T-helper 2 cell treated with Interferon-gamma antibody and Interleukin-4, amounts not matched to agents 5 μg/mL and 100 μg/mL, for 36 hours (primary cell): ENCODE data around the gene PRELID2.

Experiments used
- DNase-seq: peaks from one replicate; pipeline ENCODE4 v3.0.0; 2021; ENCODE audit warnings: low spot score
- H3K27ac Mint-ChIP-seq: one replicate; pipeline ENCODE4 v1.8.0; 2021; ENCODE audit warnings: mild to moderate bottlenecking, mixed read lengths
- H3K27me3 Mint-ChIP-seq: one replicate; pipeline ENCODE4 v1.8.0; 2021; ENCODE audit warnings: low read depth, mixed read lengths
- H3K36me3 Mint-ChIP-seq: one replicate; pipeline ENCODE4 v1.8.0; 2021; ENCODE audit warnings: low read depth, mixed read lengths
- H3K4me1 Mint-ChIP-seq: one replicate; pipeline ENCODE4 v1.8.0; 2021; ENCODE audit warnings: low read depth, mixed read lengths
- H3K4me3 Mint-ChIP-seq: one replicate; pipeline ENCODE4 v1.8.0; 2022; ENCODE audit warnings: mild to moderate bottlenecking, moderate library complexity, mixed read lengths
- H3K9me3 Mint-ChIP-seq: one replicate; pipeline ENCODE4 v1.8.0; 2021; ENCODE audit warnings: mixed read lengths

Gene PRELID2

GRCh38 chr5:145723516-145723915 lies 111.6 kb downstream of the PRELID2 start:
- H3K9me3 Mint-ChIP-seq, result peaks cover 26% of the 10 kb centered on the region
- H3K27ac Mint-ChIP-seq, result no peak overlapping the region
- no peaks in the 10 kb centered on the region for H3K27me3 Mint-ChIP-seq
- no peak for DNase-seq
- H3K4me3 Mint-ChIP-seq, result no peak overlapping the region
- no peaks in the 10 kb centered on the region for H3K36me3 Mint-ChIP-seq
- no peaks in the 10 kb centered on the region for H3K4me1 Mint-ChIP-seq

- Mint-ChIP-seq H3K27ac (no peak overlapping the region), H3K36me3 (no peaks in the 10 kb centered on the region), H3K9me3 (no peaks in the 10 kb centered on the region), H3K4me1 (no peaks in the 10 kb centered on the region), H3K4me3 (no peak overlapping the region), H3K27me3 (no peaks in the 10 kb centered on the region)
- DNase-seq, result no peak
Observed at GRCh38 chr5:145718956-145719355, 116.2 kb downstream of the PRELID2 start.

- Mint-ChIP-seq H3K4me3 (no peak overlapping the region), H3K36me3 (no peaks in the 10 kb centered on the region)
Observed at GRCh38 chr5:145715412-145715811, 119.7 kb downstream of the PRELID2 start.

GRCh38 chr5:145712245-145712644 lies 122.9 kb downstream of the PRELID2 start:
- H3K4me3 Mint-ChIP-seq, result no peak overlapping the region
- no peaks in the 10 kb centered on the region for H3K36me3 Mint-ChIP-seq
- no peak overlapping the region for H3K27ac Mint-ChIP-seq
- no peaks in the 10 kb centered on the region for H3K9me3 Mint-ChIP-seq
- H3K27me3 Mint-ChIP-seq, result no peaks in the 10 kb centered on the region
- H3K4me1 Mint-ChIP-seq, result no peaks in the 10 kb centered on the region
- no peak for DNase-seq

More at GRCh38 chr5:145715412-145715811, 119.7 kb downstream of the PRELID2 start:
- H3K27me3 Mint-ChIP-seq, result no peaks in the 10 kb centered on the region
- no peaks in the 10 kb centered on the region for H3K4me1 Mint-ChIP-seq
- no peak for DNase-seq
- no peaks in the 10 kb centered on the region for H3K9me3 Mint-ChIP-seq
- H3K27ac Mint-ChIP-seq, result no peak overlapping the region

- H3K4me1 Mint-ChIP-seq, result no peaks in the 10 kb centered on the region
- no peak overlapping the region for H3K4me3 Mint-ChIP-seq
- DNase-seq, result no peak
- H3K27me3 Mint-ChIP-seq, result no peaks in the 10 kb centered on the region
- no peaks in the 10 kb centered on the region for H3K9me3 Mint-ChIP-seq
- H3K36me3 Mint-ChIP-seq, result no peaks in the 10 kb centered on the region
- H3K27ac Mint-ChIP-seq, result no peak overlapping the region
Observed at GRCh38 chr5:145711417-145711816, 123.7 kb downstream of the PRELID2 start.
